PFSK-1 (cell line): ENCODE data around the gene LRFN4.

Experiments used
- FOXP2 ChIP-seq: optimal IDR thresholded peaks from 2 replicates; pipeline ENCODE3; 2011; ENCODE audit warnings: borderline replicate concordance, control low read depth, inconsistent platforms; ENCODE audit not compliant: insufficient read depth; ENCODE audit errors: extremely low read length, extremely low read depth
- SIN3A ChIP-seq: IDR thresholded peaks from 2 replicates; pipeline ENCODE4 v1.6.1; 2012; ENCODE audit warnings: mild to moderate bottlenecking, low read length, moderate library complexity, borderline replicate concordance; ENCODE audit not compliant: insufficient read depth

DNA sequence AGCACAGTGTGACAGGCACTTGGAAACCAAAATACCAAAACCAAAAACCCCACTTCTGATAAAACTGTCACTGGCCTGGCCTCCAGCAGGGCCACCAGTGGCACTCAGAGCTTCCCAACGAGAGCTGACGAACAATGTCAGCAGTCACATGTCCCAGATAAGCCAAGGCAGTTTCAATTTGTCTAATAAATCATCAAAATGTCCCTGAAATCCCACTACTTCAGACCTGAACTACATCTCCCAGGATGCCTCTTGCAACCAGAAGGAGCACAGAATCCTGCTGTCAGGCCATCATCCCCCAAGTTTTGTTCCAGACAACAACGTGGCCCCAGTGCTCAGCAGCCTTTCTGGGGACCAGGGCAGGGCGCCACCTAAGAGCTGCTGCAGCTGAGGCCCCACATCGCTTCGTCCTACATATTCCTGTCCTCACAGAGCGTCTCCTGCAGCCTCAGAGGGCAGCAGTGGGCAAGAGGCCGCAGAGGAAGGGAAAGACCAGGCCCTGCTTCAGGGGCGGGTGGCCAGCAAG, 25.1 kb downstream of the LRFN4 start:
- TF ChIP-seq SIN3A (no peak), FOXP2 (no peak)
